ENCODE measurements around the gene MANBA. TPM values are rescaled to one million over a fixed set of nuclear protein-coding genes. Genes with fewer than 3 reads are reported as not detected.
A peak's percentile ranks its signal among the peaks of the same experiment; 100 is the strongest.
"Not testable (repeated sequence)": the region's sequence is repeated elsewhere in the genome, so short reads cannot be mapped to it uniquely, and the experiment has no call there.

The MANBA gene
- total RNA-seq, 1 donor from 2014 or later, result 9.7 TPM

DNA sequence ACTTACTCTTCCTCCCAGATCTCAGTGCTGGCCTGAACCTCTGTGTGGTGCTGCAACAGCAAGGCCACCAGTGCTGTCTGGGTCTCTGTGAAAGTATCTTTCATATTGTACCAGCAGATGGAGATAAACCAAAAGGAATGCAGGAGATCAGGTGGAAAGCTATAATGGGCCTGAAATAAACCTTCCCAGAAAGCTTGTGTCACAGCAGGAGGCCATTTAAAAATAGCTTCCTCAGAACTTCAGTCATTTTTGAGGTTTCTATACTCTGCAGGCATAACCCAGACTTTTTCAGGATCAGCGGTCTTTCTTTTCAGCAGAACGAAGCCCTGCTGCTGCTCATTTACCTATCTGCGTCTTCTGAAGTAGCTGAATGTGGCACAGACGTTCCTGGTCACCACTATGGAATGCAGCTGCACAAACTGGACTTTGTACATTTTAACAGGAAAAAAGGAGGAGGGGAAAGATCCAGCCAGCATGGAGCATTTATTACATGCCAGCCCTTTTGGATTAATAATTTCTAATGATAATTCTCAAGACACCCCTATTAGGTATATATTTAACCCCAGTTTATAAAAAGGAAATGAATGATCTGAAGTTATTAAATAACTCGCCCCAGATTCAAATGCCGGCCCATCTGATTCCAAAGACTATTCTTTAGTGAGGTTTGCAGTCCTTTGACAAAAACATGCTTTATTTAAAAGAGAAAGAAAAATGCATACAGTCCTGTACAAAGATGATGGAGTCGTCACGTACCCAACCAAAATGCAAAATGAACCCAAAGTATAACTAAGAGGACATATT lies 139.9 kb downstream of the MANBA start:
- DNase-seq (ENCODE audit: low spot score in 2 of 2), result no peak
- intact Hi-C loops (cut with DNase I), result loop anchor here (1.0 to 5.0 kb wide), 5 partner anchors 189 to 470 kb away; partner anchors contain the start of genes CISD2 and UBE2D3
- Histone ChIP-seq H3K27me3 (no peaks in the 10 kb centered on the region), H3K27ac (peak overlapping the region; percentile 52 to 62), H3K36me3 (peaks cover 8% of the 10 kb centered on the region in 2 donors), H3K4me1 (no peaks in the 10 kb centered on the region), H3K9me3 (no peaks in the 10 kb centered on the region), H3K4me3 (peak overlapping the region in 1 of 2 donors; percentile 38)
- TF ChIP-seq, protein P1, sequence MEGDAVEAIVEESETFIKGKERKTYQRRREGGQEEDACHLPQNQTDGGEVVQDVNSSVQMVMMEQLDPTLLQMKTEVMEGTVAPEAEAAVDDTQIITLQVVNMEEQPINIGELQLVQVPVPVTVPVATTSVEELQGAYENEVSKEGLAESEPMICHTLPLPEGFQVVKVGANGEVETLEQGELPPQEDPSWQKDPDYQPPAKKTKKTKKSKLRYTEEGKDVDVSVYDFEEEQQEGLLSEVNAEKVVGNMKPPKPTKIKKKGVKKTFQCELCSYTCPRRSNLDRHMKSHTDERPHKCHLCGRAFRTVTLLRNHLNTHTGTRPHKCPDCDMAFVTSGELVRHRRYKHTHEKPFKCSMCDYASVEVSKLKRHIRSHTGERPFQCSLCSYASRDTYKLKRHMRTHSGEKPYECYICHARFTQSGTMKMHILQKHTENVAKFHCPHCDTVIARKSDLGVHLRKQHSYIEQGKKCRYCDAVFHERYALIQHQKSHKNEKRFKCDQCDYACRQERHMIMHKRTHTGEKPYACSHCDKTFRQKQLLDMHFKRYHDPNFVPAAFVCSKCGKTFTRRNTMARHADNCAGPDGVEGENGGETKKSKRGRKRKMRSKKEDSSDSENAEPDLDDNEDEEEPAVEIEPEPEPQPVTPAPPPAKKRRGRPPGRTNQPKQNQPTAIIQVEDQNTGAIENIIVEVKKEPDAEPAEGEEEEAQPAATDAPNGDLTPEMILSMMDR (IDR thresholded peaks at IDR 0.05), result peak; percentile 40 to 55 (median 53)

DNA sequence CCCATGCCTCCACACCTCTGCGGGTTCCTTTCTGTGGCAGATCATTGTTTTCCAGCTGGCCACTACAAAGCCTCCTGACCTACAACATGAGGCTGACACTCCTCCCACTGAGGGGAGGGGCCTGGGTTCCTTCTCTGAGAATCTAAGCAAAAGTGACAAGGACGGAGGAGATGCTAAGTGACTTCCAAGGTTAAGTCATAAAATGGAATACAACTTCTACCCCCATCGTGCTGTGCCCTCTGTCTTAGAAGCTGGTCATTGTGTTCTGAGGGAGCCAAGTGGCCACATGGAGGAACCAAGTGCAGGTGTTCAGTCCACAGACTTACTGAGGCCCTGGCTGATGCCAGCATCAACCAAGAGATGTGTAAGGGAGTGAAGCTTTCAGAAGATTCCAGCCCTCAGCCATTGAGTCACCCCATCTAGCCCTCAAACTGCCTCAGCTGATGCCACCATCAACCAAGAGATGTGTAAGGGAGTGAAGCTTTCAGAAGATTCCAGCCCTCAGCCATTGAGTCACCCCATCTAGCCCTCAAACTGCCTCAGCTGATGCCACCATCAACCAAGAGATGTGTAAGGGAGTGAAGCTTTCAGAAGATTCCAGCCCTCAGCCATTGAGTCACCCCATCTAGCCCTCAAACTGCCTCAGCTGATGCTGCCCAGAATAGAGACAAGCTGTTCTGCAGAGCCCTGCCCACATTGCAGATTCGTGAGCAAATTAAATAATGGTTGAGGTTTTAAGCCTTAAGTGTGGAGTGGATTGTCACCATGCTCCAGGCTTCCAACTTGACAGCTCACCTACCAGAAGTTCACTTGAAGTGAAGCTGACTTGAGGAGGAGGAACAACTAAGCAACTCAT lies 140.8 kb downstream of the MANBA start:
- DNase-seq (ENCODE audit: low spot score in 2 of 2); H3K27me3 ChIP-seq; H3K4me3 ChIP-seq; H3K9me3 ChIP-seq; H3K4me1 ChIP-seq: not testable (repeated sequence)
- Histone ChIP-seq H3K27ac (peak overlapping the region; percentile 52 to 62), H3K36me3 (peaks cover 9 to 15% of the 10 kb centered on the region in 2 donors)
- intact Hi-C loops (cut with DNase I), result loop anchor here (1.0 to 5.0 kb wide), 5 partner anchors 188 to 471 kb away; partner anchors contain the start of genes CISD2 and UBE2D3

DNA sequence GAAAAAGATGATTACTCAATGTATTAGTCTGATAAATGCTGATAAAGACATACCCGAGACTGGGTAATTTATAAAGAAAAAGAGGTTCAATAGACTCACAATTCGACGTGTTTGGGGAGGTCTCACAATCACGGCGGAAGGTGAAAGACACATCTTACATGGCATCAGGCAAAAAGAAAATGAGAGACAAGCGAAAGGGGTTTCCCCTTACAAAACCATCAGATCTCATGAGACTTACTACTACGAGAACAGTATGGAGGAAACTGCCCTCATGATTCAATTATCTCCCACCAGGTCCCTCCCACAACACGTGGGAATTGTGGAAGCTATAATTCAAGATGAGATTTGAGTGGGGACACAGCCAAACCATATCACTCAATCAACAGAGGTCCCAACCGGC lies 141.7 kb downstream of the MANBA start:
- intact Hi-C loops (cut with DNase I); H3K4me1 ChIP-seq; H3K9me3 ChIP-seq; H3K4me3 ChIP-seq; DNase-seq (ENCODE audit: low spot score in 2 of 2); H3K27ac ChIP-seq; H3K27me3 ChIP-seq: not testable (repeated sequence)
- H3K36me3 ChIP-seq, result peaks cover 17 to 24% of the 10 kb centered on the region in 2 donors

DNA sequence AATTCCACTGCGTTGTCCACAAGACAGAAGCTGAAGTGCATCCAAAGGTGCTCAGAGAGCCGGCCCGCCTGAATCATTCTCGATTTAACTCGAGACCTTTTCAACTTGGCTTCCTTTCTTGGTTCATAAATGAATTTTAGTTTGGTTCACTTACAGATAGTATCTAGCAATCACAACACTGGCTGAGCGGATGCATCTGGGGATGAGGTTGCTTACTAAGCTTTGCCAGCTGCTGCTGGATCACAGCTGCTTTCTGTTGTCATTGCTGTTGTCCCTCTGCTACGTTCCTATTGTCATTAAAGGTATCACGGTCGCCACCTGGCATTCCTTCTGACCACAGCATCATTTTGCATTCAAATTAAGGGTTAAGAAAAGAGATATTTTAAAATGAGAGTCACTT lies 144.1 kb downstream of the MANBA start:
- Histone ChIP-seq H3K9me3 (no peaks in the 10 kb centered on the region), H3K4me1 (no peaks in the 10 kb centered on the region), H3K4me3 (no peak overlapping the region), H3K27ac (no peak overlapping the region), H3K27me3 (no peaks in the 10 kb centered on the region), H3K36me3 (peaks cover 38 to 48% of the 10 kb centered on the region in 2 donors)
- intact Hi-C loops (cut with DNase I), result no loop called here
- no peak for DNase-seq (ENCODE audit: low spot score in 2 of 2)
- TF ChIP-seq, protein P1 (IDR thresholded peaks at IDR 0.05), result no peak

DNA sequence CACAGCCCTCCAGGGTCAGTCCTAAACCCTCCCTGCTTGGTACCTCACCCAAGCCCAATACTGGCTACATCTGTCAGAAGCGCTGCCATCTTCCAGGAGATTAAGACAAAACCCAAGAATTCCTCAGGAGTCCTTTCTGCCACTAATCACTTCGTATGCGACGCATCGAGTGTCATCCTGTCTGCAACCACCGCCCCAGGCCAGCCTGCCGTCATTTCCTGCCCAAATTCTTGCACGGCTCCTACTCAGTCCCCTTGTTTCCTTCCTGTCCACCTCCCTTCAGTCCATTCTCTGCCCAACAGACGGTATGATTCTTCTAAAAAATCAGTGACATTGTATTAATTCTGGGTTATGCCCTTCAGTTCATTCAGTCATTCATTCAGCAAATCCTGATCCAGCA lies 146.0 kb downstream of the MANBA start:
- Histone ChIP-seq H3K27ac (no peak overlapping the region), H3K9me3 (no peaks in the 10 kb centered on the region), H3K36me3 (peaks cover 55 to 65% of the 10 kb centered on the region in 2 donors), H3K4me3 (no peak overlapping the region), H3K4me1 (no peaks in the 10 kb centered on the region), H3K27me3 (no peaks in the 10 kb centered on the region)
- intact Hi-C loops (cut with DNase I), result no loop called here
- DNase-seq (ENCODE audit: low spot score in 2 of 2), result no peak
- TF ChIP-seq, protein P1 (IDR thresholded peaks at IDR 0.05), result no peak

DNA sequence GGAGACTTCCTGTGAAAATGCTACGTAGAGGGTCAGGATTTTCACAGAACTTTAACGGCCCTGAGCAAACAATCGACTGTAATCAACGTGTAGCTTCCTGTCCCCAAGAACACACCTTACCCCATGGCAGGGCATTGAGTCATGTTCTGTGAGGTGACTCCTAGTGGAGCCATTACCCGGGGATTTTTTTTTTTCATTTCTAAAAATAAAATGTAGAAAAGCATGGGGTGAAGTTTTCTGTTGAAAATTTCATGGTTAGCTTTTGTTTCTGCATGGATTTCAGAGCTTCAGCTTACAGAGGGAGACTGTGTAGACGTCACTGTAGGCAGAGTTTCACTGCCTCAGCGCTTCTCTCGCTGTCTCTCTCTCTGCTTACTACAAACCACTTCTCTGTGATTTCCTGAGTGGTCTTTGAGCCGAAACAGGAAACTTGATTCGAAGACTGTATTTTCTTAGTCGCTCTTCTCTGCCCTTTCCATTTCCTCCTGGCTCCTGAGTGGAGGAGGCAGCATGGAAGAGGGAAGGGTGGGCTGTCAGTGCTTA lies 147.9 kb downstream of the MANBA start:
- no peaks in the 10 kb centered on the region for H3K9me3 ChIP-seq
- H3K4me3 ChIP-seq, result no peak overlapping the region
- TF ChIP-seq, protein P1 (IDR thresholded peaks at IDR 0.05), result no peak
- intact Hi-C loops (cut with DNase I), result no loop called here
- peaks cover 68 to 81% of the 10 kb centered on the region in 2 donors for H3K36me3 ChIP-seq
- H3K4me1 ChIP-seq, result no peaks in the 10 kb centered on the region
- H3K27ac ChIP-seq, result peak overlapping the region in 1 of 2 donors; percentile 50
- DNase-seq (ENCODE audit: low spot score in 2 of 2), result no peak
- no peaks in the 10 kb centered on the region for H3K27me3 ChIP-seq

Measured in ascending aorta (tissue), 2 donors.